Stimulated activated CD8-positive, alpha-beta memory T cell treated with anti-CD3 and anti-CD28 coated beads, Interleukin-4, amount 100 ng/mL, for 48 hours (primary cell): ENCODE measurements around the gene PLAU.
"Not testable (repeated sequence)": the region's sequence is repeated elsewhere in the genome, so short reads cannot be mapped to it uniquely, and the experiment has no call there.

Experiments used
- DNase-seq: peaks from one replicate; pipeline ENCODE4 v3.0.0-alpha.2; 2020

The PLAU gene

DNA sequence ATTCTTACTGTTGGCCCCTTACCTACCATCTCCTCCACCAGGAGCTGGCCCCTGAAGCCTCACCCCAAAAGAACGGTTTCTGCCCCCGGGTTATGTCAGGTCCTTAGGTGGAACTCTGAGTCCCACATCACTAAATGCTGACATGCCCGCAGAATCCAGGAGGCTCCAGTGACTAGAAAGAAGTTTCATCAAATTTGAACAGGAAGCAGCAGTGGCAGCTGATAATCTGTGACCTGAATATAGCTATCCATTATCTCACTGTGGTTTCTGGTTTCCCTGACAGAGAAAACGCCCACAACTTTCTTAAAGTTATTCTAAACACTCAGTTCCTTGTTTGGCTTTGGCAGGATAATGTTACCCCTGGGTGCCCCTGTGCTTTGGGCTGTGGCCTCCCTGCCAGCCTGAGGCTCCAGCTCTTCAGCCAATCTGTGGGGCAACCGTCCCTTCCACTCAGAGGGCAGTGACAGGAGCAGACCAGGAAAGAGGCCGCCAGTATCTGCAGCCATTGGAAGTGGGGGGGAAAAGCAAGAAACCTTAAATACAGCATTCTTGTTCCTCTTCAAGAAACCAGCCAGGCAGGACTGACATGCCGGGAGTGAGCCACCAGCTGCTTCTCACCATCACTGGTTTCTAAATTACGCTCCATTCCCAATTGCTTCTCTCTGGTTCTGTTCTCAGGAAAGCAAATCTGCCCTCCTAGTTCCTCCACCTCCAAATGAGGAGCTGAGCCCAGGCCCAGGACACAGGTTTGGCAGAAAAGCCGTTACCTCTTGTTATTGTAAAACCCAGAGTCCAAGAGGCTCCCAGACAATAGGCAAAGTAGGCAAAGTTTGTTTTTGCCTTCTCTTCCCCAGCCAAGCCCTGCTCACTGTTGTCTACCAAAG, 45.8 kb downstream of the PLAU start:
- DNase-seq: peak; percentile 42

- no peak for DNase-seq
Measured at GRCh38 chr10:73959484-73960243, 48.7 kb downstream of the PLAU start.

GRCh38 chr10:73962386-73962785, 51.5 kb downstream of the PLAU start:
- DNase-seq: no peak

DNA sequence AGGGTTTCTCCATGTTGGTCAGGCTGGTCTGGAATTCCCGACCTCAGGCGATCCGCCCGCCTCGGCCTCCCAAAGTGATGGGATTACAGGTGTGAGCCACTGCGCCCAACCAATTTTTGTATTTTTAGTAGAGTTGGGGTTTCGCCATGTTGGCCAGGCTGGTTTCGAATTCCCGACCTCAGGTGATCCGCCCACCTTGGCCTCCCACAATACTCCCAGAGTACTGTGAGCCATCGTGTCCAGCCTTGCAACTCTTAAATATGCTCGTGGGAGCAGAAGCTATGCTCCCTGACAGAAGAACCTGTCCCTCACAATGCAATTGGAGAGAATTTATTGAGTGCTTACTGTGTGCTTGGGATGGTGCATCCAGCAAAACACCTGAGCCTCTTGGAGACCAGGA, 52.6 kb downstream of the PLAU start:
- not testable (repeated sequence) for DNase-seq

DNA sequence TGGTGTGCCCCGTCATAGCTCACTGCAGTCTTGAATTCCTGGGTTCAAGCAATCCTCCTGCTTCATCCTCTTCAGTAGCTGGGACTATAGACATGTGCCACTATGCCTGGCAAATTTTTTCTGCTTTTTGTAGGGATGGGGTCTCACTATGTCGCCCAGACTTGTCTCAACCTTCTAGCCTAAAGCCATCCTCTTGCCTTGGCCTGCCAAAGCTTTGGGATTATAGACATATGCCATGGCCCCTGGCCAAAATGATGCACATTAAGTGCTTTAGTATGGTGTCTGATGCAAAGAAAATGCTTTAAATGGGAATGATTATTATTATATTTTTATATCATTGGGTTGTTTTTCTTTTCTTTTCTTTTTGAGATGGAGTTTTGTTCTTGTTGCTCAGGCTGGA, 53.8 kb downstream of the PLAU start:
- DNase-seq: no peak

DNA sequence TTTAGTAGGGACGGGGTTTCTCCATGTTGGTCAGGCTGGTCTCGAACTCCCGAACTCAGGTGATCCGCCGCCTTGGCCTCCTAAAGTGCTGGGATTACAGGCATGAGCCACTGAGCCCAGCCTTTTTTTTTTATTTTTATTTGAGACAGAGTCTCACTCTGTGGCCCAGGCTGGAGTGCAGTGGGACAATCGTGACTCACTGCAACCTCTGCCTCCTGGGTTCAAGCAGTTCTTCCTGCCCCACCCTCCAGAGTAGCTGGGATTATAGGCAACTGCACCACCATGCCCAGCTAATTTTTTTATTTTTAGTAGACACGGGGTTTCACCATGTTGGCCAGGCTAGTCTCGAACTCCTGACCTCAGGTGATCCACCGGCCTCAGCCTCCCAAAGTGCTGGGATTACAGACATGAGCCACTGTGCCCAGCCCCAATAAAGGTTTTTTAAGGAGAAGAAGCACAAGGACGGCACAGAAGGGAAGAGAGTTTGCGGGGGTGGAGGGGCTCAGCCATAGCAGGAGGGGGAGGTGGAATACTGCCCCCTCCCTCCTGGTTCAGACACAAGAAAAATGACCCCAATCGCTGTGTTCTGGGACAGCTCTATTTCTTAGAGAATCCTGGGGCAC, 54.4 kb downstream of the PLAU start:
- not testable (repeated sequence) for DNase-seq

GRCh38 chr10:73965890-73966768, 55.2 kb downstream of the PLAU start:
- no peak for DNase-seq

- DNase-seq: no peak
Measured at GRCh38 chr10:73967022-73967429, 56.1 kb downstream of the PLAU start.
